CD14-positive monocyte (primary cell): ENCODE results near the gene DNAJA4. TPM values are rescaled to one million over a fixed set of nuclear protein-coding genes. Genes with fewer than 3 reads are reported as not detected.

Experiments used
- DNase-seq, 3 donors: peaks; one replicate each; pipeline ENCODE4 v3.0.0-alpha.2; 2011 to 2022
- H2AFZ ChIP-seq: 2 replicates; pipeline ENCODE4 v1.6.0; 2012; ENCODE audit warnings: mild to moderate bottlenecking, low read depth, low read length, inconsistent platforms; ENCODE audit not compliant: insufficient read depth, poor library complexity, severe bottlenecking
- H3K27ac ChIP-seq, 2 donors: 1 replicate in 1 of 2; 2 replicates in 1 of 2; pipeline ENCODE4 v1.5.1; 2012 to 2013; ENCODE audit warnings: low read length in 2 of 2, control low read depth in 1 of 2, inconsistent platforms in 1 of 2, low read depth in 1 of 2, mild to moderate bottlenecking in 1 of 2
- H3K27me3 ChIP-seq, 2 donors: one replicate each; pipeline versions ENCODE4 v1.6.0 to v1.6.1; 2011 to 2013; ENCODE audit warnings: low read length in 2 of 2; ENCODE audit not compliant: control insufficient read depth in 2 of 2, insufficient read depth in 2 of 2
- H3K36me3 ChIP-seq, 2 donors: replicated peaks in 1 of 2; 1 replicate in 1 of 2; 2 replicates in 1 of 2; pipeline versions ENCODE4 v1.5.1 to v1.6.1; 2012 to 2013; ENCODE audit warnings: low read length in 2 of 2, control low read depth in 1 of 2, inconsistent platforms in 1 of 2, mild to moderate bottlenecking in 1 of 2; ENCODE audit not compliant: insufficient read depth in 2 of 2, control insufficient read depth in 1 of 2
- H3K4me1 ChIP-seq, 2 donors: 1 replicate in 1 of 2; 2 replicates in 1 of 2; pipeline versions ENCODE4 v1.5.1 to v1.6.1; 2012 to 2013; ENCODE audit warnings: low read length in 2 of 2, control low read depth in 1 of 2, inconsistent platforms in 1 of 2, mild to moderate bottlenecking in 1 of 2, moderate library complexity in 1 of 2; ENCODE audit not compliant: insufficient read depth in 2 of 2, control insufficient read depth in 1 of 2
- H3K4me2 ChIP-seq: replicated peaks from 2 replicates; pipeline ENCODE3; 2012; ENCODE audit warnings: low read length, moderate library complexity, mild to moderate bottlenecking; ENCODE audit not compliant: poor library complexity, severe bottlenecking; ENCODE audit errors: extremely low read depth
- H3K4me3 ChIP-seq, 3 experiments: fragments of 200-600 bp in 1 of 3; sonication (generic) in 1 of 3; replicated peaks in 1 of 3; 1 replicate in 2 of 3; 2 replicates in 1 of 3; pipeline ENCODE4 v1.5.1; 2011 to 2013; ENCODE audit warnings: low read length in 3 of 3, mild to moderate bottlenecking in 3 of 3, control low read depth in 2 of 3, low read depth in 2 of 3, inconsistent platforms in 1 of 3, moderate library complexity in 1 of 3
- H3K79me2 ChIP-seq: 2 replicates; pipeline ENCODE4 v1.6.0; 2012; ENCODE audit warnings: mild to moderate bottlenecking, control low read depth, inconsistent platforms, low read length, moderate library complexity; ENCODE audit not compliant: insufficient read depth
- H3K9ac ChIP-seq: 2 replicates; pipeline ENCODE4 v1.6.0; 2017; ENCODE audit warnings: low read length, mild to moderate bottlenecking; ENCODE audit not compliant: insufficient read depth, poor library complexity, severe bottlenecking
- H3K9me3 ChIP-seq, 2 donors: replicated peaks in 1 of 2; 1 replicate in 1 of 2; 2 replicates in 1 of 2; pipeline versions ENCODE4 v1.5.1 to v1.6.1; 2012 to 2013; ENCODE audit warnings: low read length in 2 of 2, control low read depth in 1 of 2; ENCODE audit not compliant: control insufficient read depth in 1 of 2, insufficient read depth in 1 of 2
- H4K20me1 ChIP-seq: 2 replicates; pipeline ENCODE4 v1.6.0; 2012; ENCODE audit warnings: mild to moderate bottlenecking, low read length, control low read depth, moderate library complexity; ENCODE audit not compliant: insufficient read depth
- H3K27ac Mint-ChIP-seq, 7 donors: one replicate each; pipeline ENCODE4 v1.8.0; 2020; ENCODE audit warnings: mild to moderate bottlenecking in 7 of 7, mixed read lengths in 7 of 7, moderate library complexity in 6 of 7, inconsistent platforms in 2 of 7
- H3K27me3 Mint-ChIP-seq, 3 donors: one replicate each; pipeline ENCODE4 v1.8.0; 2021 to 2022; ENCODE audit warnings: low read depth in 3 of 3, mild to moderate bottlenecking in 3 of 3, mixed read lengths in 3 of 3, moderate library complexity in 3 of 3, inconsistent platforms in 1 of 3
- H3K36me3 Mint-ChIP-seq, 2 donors: one replicate each; pipeline ENCODE4 v1.8.0; 2020; ENCODE audit warnings: mixed read lengths in 2 of 2, inconsistent platforms in 1 of 2, mild to moderate bottlenecking in 1 of 2
- H3K4me1 Mint-ChIP-seq: one replicate; pipeline ENCODE4 v1.8.0; 2020; ENCODE audit warnings: mild to moderate bottlenecking, mixed read lengths
- H3K4me3 Mint-ChIP-seq, 2 donors: one replicate each; pipeline ENCODE4 v1.8.0; 2020; ENCODE audit warnings: mild to moderate bottlenecking in 2 of 2, mixed read lengths in 2 of 2, moderate library complexity in 1 of 2
- H3K9me3 Mint-ChIP-seq, 7 donors: one replicate each; pipeline ENCODE4 v1.8.0; 2020 to 2022; ENCODE audit warnings: mixed read lengths in 7 of 7, mild to moderate bottlenecking in 6 of 7, moderate library complexity in 6 of 7, inconsistent platforms in 2 of 7
- WGBS: methylation state at CpG from one replicate; pipeline ENCODE4 v1.1.5; 2013; ENCODE audit warnings: missing lambda C conversion rate; ENCODE audit not compliant: insufficient coverage; 5-methylcytosine and 5-hydroxymethylcytosine counted together
- intact Hi-C, 2 donors: fragments of 100-400 bp; cut with micrococcal nuclease; formaldehyde crosslinking; loops; one replicate each; pipeline versions ENCODE4 v1.15.0 to v1.15.1; 2023
- polyA plus RNA-seq, 3 donors: library from polyadenylated mRNA; depleted of rRNA in 1 of 3; unstranded in 2 of 3; stranded (reverse) in 1 of 3; fragments of 300-500 nt in 2 of 3; fragments of >200 nt in 1 of 3; fragmentation: Illumina TruSeq in 2 of 3; gene quantifications; 1 replicate in 2 of 3; 2 replicates in 1 of 3; pipeline ENCODE4 v1.2.3, GENCODE V29; 2012 to 2021
- TF ChIP-seq, protein P1 (sequence below): fragments of 200-600 bp; IDR thresholded peaks from one replicate; pipeline ENCODE4 v1.8.0; 2022; ENCODE audit warnings: antibody characterized with exemption, mild to moderate bottlenecking

Gene DNAJA4
- polyA plus RNA-seq, 3 donors: 2.4 to 20.9 (median 2.5) TPM

DNA sequence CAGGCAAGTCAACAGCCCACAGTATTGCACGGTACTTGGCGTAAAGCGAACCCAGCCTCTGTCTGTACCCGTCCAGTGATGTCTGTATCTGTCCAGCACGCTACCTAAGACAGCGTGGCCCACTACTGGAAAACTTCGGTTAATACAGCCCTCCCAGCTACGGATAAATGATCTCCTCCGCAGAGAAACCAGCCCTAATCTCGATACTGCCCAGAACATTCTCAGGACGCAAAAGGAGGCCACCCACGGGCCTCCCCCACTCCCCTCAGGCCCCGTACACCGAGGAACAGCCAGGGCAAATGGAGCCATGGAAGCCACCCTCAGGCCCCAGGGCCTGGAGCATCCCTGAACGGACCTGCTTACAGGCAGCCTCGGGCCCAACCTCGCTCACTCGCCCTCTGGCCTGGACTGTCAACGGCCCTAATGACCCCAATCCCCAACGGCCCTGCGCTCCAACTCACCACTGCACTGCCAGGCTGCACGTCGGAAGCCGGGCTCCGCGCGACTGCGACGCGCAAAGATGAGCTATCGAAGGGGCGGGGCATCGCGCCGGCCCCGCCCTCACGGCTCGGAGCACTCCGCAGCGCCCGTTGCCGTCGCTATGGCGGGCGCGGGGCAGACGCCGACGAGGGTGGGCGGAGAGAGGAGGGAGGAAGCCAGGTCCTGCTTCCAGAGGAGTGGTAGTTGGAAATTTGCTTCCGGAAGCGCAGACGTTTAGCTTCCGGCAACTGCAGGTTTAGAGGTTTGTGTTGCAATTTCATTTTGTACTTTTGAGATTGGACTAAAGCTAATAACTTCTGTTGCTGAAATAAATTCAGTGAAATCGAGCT lies 35.0 kb downstream of the DNAJA4 start, which contains the start of gene SKIC8:
SKIC8 (minus strand) TSS at position 509 of the 830 bp plus-strand sequence. CDS start 3,923 bp downstream, outside the sequence.
- Histone ChIP-seq H3K36me3 (peaks cover 4 to 15% of the 10 kb centered on the region in 2 donors), H3K79me2 (peaks cover 39% of the 10 kb centered on the region)
- under 1% methylated on average over 54 of the region's 55 CpGs for WGBS

DNA sequence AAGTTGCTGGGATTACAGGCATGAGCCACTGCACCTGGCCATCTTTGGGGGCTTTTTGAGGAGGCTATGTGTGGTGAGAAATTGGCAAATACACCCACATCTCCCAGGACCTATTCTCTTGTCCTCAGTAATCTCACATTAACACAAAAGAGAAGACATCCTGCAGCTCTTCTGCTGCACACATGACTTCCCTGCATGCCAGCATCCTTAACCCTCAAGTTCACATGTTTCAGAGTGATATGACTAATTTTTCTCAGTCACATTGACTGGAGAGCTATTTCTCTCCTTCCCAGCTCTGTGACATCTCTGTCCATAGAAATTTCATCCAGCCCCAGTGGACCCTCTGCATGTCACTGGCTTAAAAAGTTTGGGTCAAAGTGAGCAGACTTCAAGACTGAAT lies 37.0 kb downstream of the DNAJA4 start:
- no peak overlapping the region for H3K9ac ChIP-seq

More for the DNA sequence above, 35.0 kb downstream of the DNAJA4 start, which contains the start of gene SKIC8:
- H3K4me1 Mint-ChIP-seq: peaks cover 44% of the 10 kb centered on the region
- no peaks in the 10 kb centered on the region for H3K27me3 ChIP-seq
- DNase-seq: peak; percentile 89 to 91 (median 90)
- H3K4me1 ChIP-seq: peaks cover 49 to 54% of the 10 kb centered on the region in 2 donors
- H3K4me3 ChIP-seq: peak within 1 kb of the TSS; percentile 63 to 94 (median 82)
- intact Hi-C loops: loop anchor here in 1 of 2 donors (5.0 kb wide), 2 partner anchors 138 to 243 kb away; partner anchors contain the start of genes IREB2 and PSMA4
- H3K36me3 Mint-ChIP-seq: peaks cover 11 to 12% of the 10 kb centered on the region in 2 donors
- H3K4me2 ChIP-seq: peak within 1 kb of the TSS; percentile 96
- peak within 1 kb of the TSS; percentile 86 for H2AFZ ChIP-seq
- TF ChIP-seq, protein P1, sequence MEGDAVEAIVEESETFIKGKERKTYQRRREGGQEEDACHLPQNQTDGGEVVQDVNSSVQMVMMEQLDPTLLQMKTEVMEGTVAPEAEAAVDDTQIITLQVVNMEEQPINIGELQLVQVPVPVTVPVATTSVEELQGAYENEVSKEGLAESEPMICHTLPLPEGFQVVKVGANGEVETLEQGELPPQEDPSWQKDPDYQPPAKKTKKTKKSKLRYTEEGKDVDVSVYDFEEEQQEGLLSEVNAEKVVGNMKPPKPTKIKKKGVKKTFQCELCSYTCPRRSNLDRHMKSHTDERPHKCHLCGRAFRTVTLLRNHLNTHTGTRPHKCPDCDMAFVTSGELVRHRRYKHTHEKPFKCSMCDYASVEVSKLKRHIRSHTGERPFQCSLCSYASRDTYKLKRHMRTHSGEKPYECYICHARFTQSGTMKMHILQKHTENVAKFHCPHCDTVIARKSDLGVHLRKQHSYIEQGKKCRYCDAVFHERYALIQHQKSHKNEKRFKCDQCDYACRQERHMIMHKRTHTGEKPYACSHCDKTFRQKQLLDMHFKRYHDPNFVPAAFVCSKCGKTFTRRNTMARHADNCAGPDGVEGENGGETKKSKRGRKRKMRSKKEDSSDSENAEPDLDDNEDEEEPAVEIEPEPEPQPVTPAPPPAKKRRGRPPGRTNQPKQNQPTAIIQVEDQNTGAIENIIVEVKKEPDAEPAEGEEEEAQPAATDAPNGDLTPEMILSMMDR: no peak
- peak within 1 kb of the TSS; percentile 89 to 93 for H3K27ac ChIP-seq
- peak within 1 kb of the TSS; percentile 94 to 98 for H3K4me3 Mint-ChIP-seq
- H3K9ac ChIP-seq: peak within 1 kb of the TSS; percentile 91
- H3K27ac Mint-ChIP-seq: peak within 1 kb of the TSS; percentile 94 to 97 (median 96)
- peaks cover 0 to 3% of the 10 kb centered on the region in 2 donors for H3K9me3 ChIP-seq
- no peaks in the 10 kb centered on the region for H4K20me1 ChIP-seq
- H3K27me3 Mint-ChIP-seq: peaks cover 0 to 2% (median 0%) of the 10 kb centered on the region in 3 donors
- peaks cover 0 to 3% (median 0%) of the 10 kb centered on the region in 7 donors for H3K9me3 Mint-ChIP-seq

More for the DNA sequence above, 37.0 kb downstream of the DNAJA4 start:
- Histone ChIP-seq H2AFZ (peak overlapping the region; percentile 52), H3K27me3 (no peaks in the 10 kb centered on the region), H3K36me3 (no peaks in the 10 kb centered on the region), H4K20me1 (no peaks in the 10 kb centered on the region), H3K27ac (peak overlapping the region; percentile 82 to 89), H3K4me1 (peaks cover 49 to 56% of the 10 kb centered on the region in 2 donors), H3K4me2 (peak overlapping the region; percentile 10), H3K9me3 (peaks cover 0 to 6% of the 10 kb centered on the region in 2 donors), H3K4me3 (peak overlapping the region in 1 of 3 experiments; percentile 34), H3K79me2 (peaks cover 28% of the 10 kb centered on the region)
- Mint-ChIP-seq H3K36me3 (no peaks in the 10 kb centered on the region), H3K27me3 (peaks cover 0 to 2% (median 0%) of the 10 kb centered on the region in 3 donors), H3K4me3 (no peak overlapping the region), H3K9me3 (peaks cover 0 to 5% (median 0%) of the 10 kb centered on the region in 7 donors), H3K27ac (peak overlapping the region; percentile 77 to 97 (median 95)), H3K4me1 (peaks cover 47% of the 10 kb centered on the region)
- intact Hi-C loops: loop anchor here in 1 of 2 donors (5.0 to 10.0 kb wide), 2 partner anchors 136 to 573 kb away; partner anchors contain the start of genes IREB2 and MORF4L1
- peak in 2 of 3 donors; percentile 23 to 52 for DNase-seq
- TF ChIP-seq, protein P1: no peak
